Smooth muscle cell (in vitro differentiated cells): ENCODE measurements around the gene ATF6B. TPM values are rescaled to one million over a fixed set of nuclear protein-coding genes. Genes with fewer than 3 reads are reported as not detected.

Experiments
- DNase-seq: peaks from one replicate; lab custom pipeline; 2025; ENCODE audit not compliant: unreplicated experiment; lab: John Stamatoyannopoulos, UW
- H2AFZ ChIP-seq: fragments of 200-600 bp; sonication (generic); 2 replicates; pipeline ENCODE4 v1.6.0; 2016; ENCODE audit warnings: antibody characterized with exemption, low read depth, mild to moderate bottlenecking
- H3F3A ChIP-seq: fragments of 200-600 bp; sonication (generic); 2 replicates; pipeline ENCODE4 v1.6.0; 2017; ENCODE audit warnings: antibody characterized with exemption, low read depth
- H3K27ac ChIP-seq: fragments of 200-600 bp; sonication (generic); 2 replicates; pipeline ENCODE4 v1.5.1; 2016; ENCODE audit warnings: low read depth, mild to moderate bottlenecking
- H3K27me3 ChIP-seq: fragments of 200-600 bp; sonication (generic); 2 replicates; pipeline ENCODE4 v1.6.1; 2016; ENCODE audit warnings: low read depth, mild to moderate bottlenecking
- H3K36me3 ChIP-seq: fragments of 200-600 bp; sonication (generic); 2 replicates; pipeline ENCODE4 v1.5.1; 2016; ENCODE audit warnings: low read depth
- H3K4me1 ChIP-seq: fragments of 200-600 bp; sonication (generic); 2 replicates; pipeline ENCODE4 v1.5.1; 2016; ENCODE audit warnings: low read depth
- H3K4me2 ChIP-seq: fragments of 200-600 bp; sonication (generic); 2 replicates; pipeline ENCODE4 v1.6.0; 2016; ENCODE audit warnings: mild to moderate bottlenecking
- H3K4me3 ChIP-seq: fragments of 200-600 bp; sonication (generic); 2 replicates; pipeline ENCODE4 v1.5.1; 2016; ENCODE audit warnings: mild to moderate bottlenecking
- H3K79me2 ChIP-seq: fragments of 200-600 bp; sonication (generic); 2 replicates; pipeline ENCODE4 v1.6.0; 2016; ENCODE audit warnings: low read depth, mild to moderate bottlenecking
- H3K9ac ChIP-seq: fragments of 200-600 bp; sonication (generic); 2 replicates; pipeline ENCODE4 v1.6.0; 2016; ENCODE audit warnings: low read depth
- H3K9me3 ChIP-seq: fragments of 200-600 bp; sonication (generic); replicated peaks from 2 replicates; pipeline ENCODE4 v1.5.1; 2016; ENCODE audit warnings: low read depth
- H4K20me1 ChIP-seq: fragments of 200-600 bp; sonication (generic); 2 replicates; pipeline ENCODE4 v1.6.0; 2016; ENCODE audit warnings: low read depth
- WGBS: methylation state at CpG from one replicate; pipeline ENCODE4 v1.1.7; 2016; ENCODE audit warnings: low lambda C conversion rate; 5-methylcytosine and 5-hydroxymethylcytosine counted together
- polyA plus RNA-seq: library from polyadenylated mRNA; unstranded; fragments of >200 nt; fragmentation: Nextera tagmentation; extraction: Ambion mirVana; gene quantifications from 2 replicates; pipeline ENCODE4 v1.2.1, GENCODE V29; 2016
- total RNA-seq: library from RNA; depleted of rRNA; stranded (reverse); fragments of >200 nt; gene quantifications from 2 replicates; pipeline ENCODE4 v1.2.3, GENCODE V29; 2014
- TF ChIP-seq, protein P1 (sequence below): fragments of 200-600 bp; sonication (generic); IDR thresholded peaks from 2 replicates; pipeline ENCODE4 v1.5.1; 2017; ENCODE audit warnings: borderline replicate concordance, mild to moderate bottlenecking, antibody characterized with exemption; ENCODE audit not compliant: insufficient read depth, poor library complexity, severe bottlenecking

ATF6B gene
- total and polyA plus RNA-seq, 2 experiments from 2014 or later, result 22.2 to 22.5 TPM

DNA sequence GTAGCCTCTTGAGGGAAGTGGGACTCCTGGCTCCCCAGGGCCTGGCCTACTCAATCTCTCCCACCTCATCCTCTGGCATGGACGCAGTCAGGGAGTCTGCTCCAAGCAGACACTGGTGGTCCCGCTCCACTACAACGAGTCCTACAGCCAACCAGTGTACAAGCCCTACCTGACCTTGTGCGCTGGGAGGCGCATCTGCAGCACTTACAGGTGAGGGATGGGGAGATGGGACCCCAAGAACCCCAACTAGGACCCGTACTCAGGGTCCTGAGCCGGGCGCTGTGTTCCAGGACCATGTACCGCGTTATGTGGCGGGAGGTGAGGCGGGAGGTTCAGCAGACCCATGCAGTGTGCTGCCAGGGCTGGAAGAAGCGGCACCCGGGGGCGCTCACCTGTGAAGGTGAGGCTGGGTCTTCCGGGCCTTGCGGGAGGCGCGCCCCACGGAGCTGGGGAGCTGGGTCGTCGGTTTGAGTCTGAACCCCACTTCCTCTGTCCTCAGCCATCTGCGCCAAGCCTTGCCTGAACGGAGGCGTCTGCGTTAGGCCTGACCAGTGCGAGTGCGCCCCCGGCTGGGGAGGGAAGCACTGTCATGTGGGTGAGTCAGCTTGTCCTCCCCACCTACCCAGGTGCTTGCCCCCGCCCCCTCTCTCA, 38.5 kb upstream of the ATF6B start:
- Histone ChIP-seq H3K4me3 (no peak overlapping the region), H3K79me2 (no peaks in the 10 kb centered on the region), H3K4me2 (no peak overlapping the region), H3F3A (peaks cover 8% of the 10 kb centered on the region), H3K27me3 (no peaks in the 10 kb centered on the region), H4K20me1 (no peaks in the 10 kb centered on the region), H2AFZ (no peak overlapping the region), H3K27ac (no peak overlapping the region), H3K36me3 (no peaks in the 10 kb centered on the region), H3K9ac (no peak overlapping the region), H3K9me3 (no peaks in the 10 kb centered on the region), H3K4me1 (no peaks in the 10 kb centered on the region)
- TF ChIP-seq, protein P1, sequence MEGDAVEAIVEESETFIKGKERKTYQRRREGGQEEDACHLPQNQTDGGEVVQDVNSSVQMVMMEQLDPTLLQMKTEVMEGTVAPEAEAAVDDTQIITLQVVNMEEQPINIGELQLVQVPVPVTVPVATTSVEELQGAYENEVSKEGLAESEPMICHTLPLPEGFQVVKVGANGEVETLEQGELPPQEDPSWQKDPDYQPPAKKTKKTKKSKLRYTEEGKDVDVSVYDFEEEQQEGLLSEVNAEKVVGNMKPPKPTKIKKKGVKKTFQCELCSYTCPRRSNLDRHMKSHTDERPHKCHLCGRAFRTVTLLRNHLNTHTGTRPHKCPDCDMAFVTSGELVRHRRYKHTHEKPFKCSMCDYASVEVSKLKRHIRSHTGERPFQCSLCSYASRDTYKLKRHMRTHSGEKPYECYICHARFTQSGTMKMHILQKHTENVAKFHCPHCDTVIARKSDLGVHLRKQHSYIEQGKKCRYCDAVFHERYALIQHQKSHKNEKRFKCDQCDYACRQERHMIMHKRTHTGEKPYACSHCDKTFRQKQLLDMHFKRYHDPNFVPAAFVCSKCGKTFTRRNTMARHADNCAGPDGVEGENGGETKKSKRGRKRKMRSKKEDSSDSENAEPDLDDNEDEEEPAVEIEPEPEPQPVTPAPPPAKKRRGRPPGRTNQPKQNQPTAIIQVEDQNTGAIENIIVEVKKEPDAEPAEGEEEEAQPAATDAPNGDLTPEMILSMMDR, result no peak
- WGBS, result 89% methylated on average over 30 of the region's 30 CpGs
- no peak for DNase-seq

DNA sequence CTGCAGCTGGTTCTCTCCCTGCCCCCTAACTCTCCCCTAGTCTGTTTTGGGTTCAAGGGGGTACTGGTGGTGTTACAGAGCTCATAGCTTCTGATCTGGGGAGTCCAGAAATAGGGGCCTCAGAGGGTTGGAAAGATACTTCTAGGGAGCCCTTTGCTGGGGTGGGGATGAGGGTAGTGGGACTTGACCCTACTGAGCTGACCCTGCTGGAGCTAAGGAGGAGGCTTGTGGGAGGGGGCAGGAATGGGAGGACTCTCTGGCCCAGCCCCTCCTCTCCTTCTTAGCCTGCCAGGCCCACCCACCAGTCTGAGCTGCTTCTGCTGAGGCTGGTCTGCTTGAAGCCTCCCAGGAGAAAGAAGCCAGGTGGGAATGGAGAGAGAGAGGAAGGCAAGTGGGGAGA, 36.2 kb upstream of the ATF6B start, which contains the start of gene EGFL8:
Gene EGFL8, plus strand, starts transcription at position 301 of the 400 bp plus-strand sequence. CDS start 1,571 bp downstream, outside the sequence.
- TF ChIP-seq, protein P1, result no peak
- no peak for DNase-seq
- Histone ChIP-seq H2AFZ (no peak within 1 kb of the TSS), H3K27ac (no peak within 1 kb of the TSS), H3K4me2 (no peak within 1 kb of the TSS), H3K9me3 (no peaks in the 10 kb centered on the region), H3F3A (peaks cover 8% of the 10 kb centered on the region), H3K4me1 (no peaks in the 10 kb centered on the region), H3K79me2 (no peaks in the 10 kb centered on the region), H3K9ac (no peak within 1 kb of the TSS), H4K20me1 (no peaks in the 10 kb centered on the region), H3K27me3 (no peaks in the 10 kb centered on the region), H3K36me3 (no peaks in the 10 kb centered on the region), H3K4me3 (no peak within 1 kb of the TSS)

DNA sequence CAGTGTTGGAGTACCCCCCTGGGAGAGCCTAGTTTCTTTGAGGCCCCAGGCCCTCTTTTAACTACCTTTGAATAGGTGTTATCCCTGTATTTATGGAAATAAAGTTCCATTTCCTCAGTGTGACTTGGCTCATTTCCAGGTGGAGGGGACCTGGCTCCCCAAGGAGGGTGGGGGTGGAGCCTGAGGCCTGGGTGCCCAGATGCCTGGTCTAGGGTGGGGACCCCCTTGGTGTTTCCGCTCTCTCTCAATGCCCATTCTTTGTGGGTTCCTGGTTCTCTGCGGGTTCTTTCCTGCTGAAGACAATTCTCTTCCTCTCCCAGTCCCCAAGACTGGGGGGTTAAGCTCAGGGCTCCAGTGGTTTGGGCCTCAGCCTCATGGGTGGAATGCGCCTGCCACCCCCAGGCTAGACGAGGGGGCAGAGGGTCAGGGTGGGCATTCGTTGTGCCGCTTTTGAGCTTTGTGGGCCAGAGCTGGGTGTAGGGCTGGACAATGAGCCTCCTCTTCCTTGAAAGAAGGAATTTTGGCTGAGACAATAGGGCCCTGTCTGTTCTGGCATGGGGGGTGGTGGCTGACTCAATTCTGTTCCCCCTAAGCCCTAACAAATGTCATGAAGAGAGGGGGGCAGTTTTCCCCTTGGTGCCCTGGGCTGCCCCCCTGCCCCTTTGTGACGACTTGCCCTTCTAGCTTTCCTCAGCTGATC, 35.7 kb upstream of the ATF6B start:
- Histone ChIP-seq H3K9me3 (no peaks in the 10 kb centered on the region), H2AFZ (no peak overlapping the region), H3K27ac (no peak overlapping the region), H3K36me3 (no peaks in the 10 kb centered on the region), H3F3A (peaks cover 5% of the 10 kb centered on the region), H4K20me1 (no peaks in the 10 kb centered on the region), H3K27me3 (no peaks in the 10 kb centered on the region), H3K4me3 (no peak overlapping the region), H3K79me2 (no peaks in the 10 kb centered on the region), H3K9ac (no peak overlapping the region), H3K4me1 (no peaks in the 10 kb centered on the region), H3K4me2 (no peak overlapping the region)
- WGBS, result 95% methylated on average over 7 of the region's 7 CpGs
- TF ChIP-seq, protein P1, result no peak
- no peak for DNase-seq

DNA sequence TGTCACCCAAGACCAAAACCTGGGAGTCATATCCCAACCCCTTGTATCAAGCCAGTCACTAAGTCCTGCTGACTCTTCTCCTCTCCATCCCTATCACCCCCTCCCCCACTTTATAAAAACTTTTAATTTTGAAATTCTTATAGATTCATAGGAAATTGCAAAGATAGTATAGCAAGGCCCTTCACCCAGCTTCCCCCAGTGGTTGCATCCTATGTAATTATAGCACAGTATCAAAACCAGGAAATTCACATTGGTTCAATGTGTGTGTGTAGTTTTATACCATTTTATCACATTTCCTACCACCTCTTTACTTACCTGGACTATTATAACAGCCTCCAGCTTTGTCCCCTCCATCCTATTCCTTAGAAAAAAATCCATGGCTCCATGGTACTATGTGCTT, 30.0 kb upstream of the ATF6B start:
- H4K20me1 ChIP-seq, result no peaks in the 10 kb centered on the region
- TF ChIP-seq, protein P1, result no peak

More for the DNA sequence above, 30.0 kb upstream of the ATF6B start:
- peaks cover 6% of the 10 kb centered on the region for H3K4me1 ChIP-seq
- H3K27ac ChIP-seq, result no peak overlapping the region
- no peaks in the 10 kb centered on the region for H3F3A ChIP-seq
- H3K9ac ChIP-seq, result no peak overlapping the region
- no peak overlapping the region for H3K4me2 ChIP-seq
- no peak overlapping the region for H3K4me3 ChIP-seq
- H3K79me2 ChIP-seq, result peaks cover 10% of the 10 kb centered on the region
- H3K9me3 ChIP-seq, result no peaks in the 10 kb centered on the region
- H3K36me3 ChIP-seq, result no peaks in the 10 kb centered on the region
- H2AFZ ChIP-seq, result no peak overlapping the region
- no peaks in the 10 kb centered on the region for H3K27me3 ChIP-seq
- DNase-seq, result no peak
